ENCODE measurements around the gene CCL1. TPM values are rescaled to one million over a fixed set of nuclear protein-coding genes. Genes with fewer than 3 reads are reported as not detected.

Gene CCL1
- total and polyA plus RNA-seq, 8 donors, result not detected

- Histone ChIP-seq H3K27me3 (peaks cover 0 to 34% (median 0%) of the 10 kb centered on the region in 3 donors), H3K4me3 (no peak overlapping the region), H3K36me3 (no peaks in the 10 kb centered on the region), H3K4me1 (no peaks in the 10 kb centered on the region), H3K27ac (no peak overlapping the region), H3K9me3 (no peaks in the 10 kb centered on the region)
- WGBS, 5 donors, result 65 to 73% (median 71%) methylated on average over 8 to 11 of the region's 11 CpGs
- intact Hi-C loops (cut with DNase I; ENCODE audit: low total_unique reads), result loop anchor here (5.0 kb wide), 1 partner anchor 158 kb away; no protein-coding TSS in a partner anchor
- TF ChIP-seq POLR2A (IDR thresholded peaks at IDR 0.05) (no peak), CTCF (IDR thresholded peaks at IDR 0.05) (no peak), EP300 (IDR thresholded peaks at IDR 0.05) (no peak), POLR2AphosphoS5 (IDR thresholded peaks at IDR 0.05) (no peak)
- DNase-seq, result no peak
Observed at GRCh38 chr17:34360601-34361270, 2.3 kb downstream of the CCL1 start.

GRCh38 chr17:34358631-34359030 lies 4.4 kb downstream of the CCL1 start:
- WGBS, 5 donors, result 86 to 100% (median 96%) methylated on average over 3 of the region's 3 CpGs
- Histone ChIP-seq H3K9me3 (peaks cover 0 to 3% (median 0%) of the 10 kb centered on the region in 4 donors), H3K4me3 (no peak overlapping the region), H3K27me3 (peaks cover 0 to 18% (median 0%) of the 10 kb centered on the region in 3 donors), H3K36me3 (no peaks in the 10 kb centered on the region), H3K4me1 (no peaks in the 10 kb centered on the region), H3K27ac (no peak overlapping the region)
- intact Hi-C loops (cut with DNase I; ENCODE audit: low total_unique reads), result no loop called here
- DNase-seq, result no peak
- no peak for TF ChIP-seq EP300 (IDR thresholded peaks at IDR 0.05)
- no peak for TF ChIP-seq POLR2A (IDR thresholded peaks at IDR 0.05)

- no peak for DNase-seq
- peaks cover 0 to 5% (median 0%) of the 10 kb centered on the region in 4 donors for H3K9me3 ChIP-seq
- intact Hi-C loops (cut with DNase I; ENCODE audit: low total_unique reads), result no loop called here
- no peak overlapping the region for H3K27ac ChIP-seq
- no peaks in the 10 kb centered on the region for H3K36me3 ChIP-seq
- 45 to 62% (median 53%) methylated on average over 2 of the region's 2 CpGs for whole genome bisulfite sequencing, 5 donors
- TF ChIP-seq POLR2A (IDR thresholded peaks at IDR 0.05) (no peak), POLR2AphosphoS5 (IDR thresholded peaks at IDR 0.05) (no peak), EP300 (IDR thresholded peaks at IDR 0.05) (no peak), CTCF (IDR thresholded peaks at IDR 0.05) (no peak)
- H3K27me3 ChIP-seq, result peaks cover 0 to 8% (median 0%) of the 10 kb centered on the region in 3 donors
- no peak overlapping the region for H3K4me3 ChIP-seq
- H3K4me1 ChIP-seq, result no peaks in the 10 kb centered on the region
Observed at GRCh38 chr17:34357398-34357797, 5.6 kb downstream of the CCL1 start.

- intact Hi-C loops (cut with DNase I; ENCODE audit: low total_unique reads), result no loop called here
- no peaks in the 10 kb centered on the region for H3K27me3 ChIP-seq
- TF ChIP-seq POLR2AphosphoS5 (IDR thresholded peaks at IDR 0.05) (no peak), EP300 (IDR thresholded peaks at IDR 0.05) (no peak), POLR2A (IDR thresholded peaks at IDR 0.05) (no peak), CTCF (IDR thresholded peaks at IDR 0.05) (no peak)
Observed at GRCh38 chr17:34356194-34356593, 6.8 kb downstream of the CCL1 start, which contains the start of gene CCL13. Gene CCL13 (plus strand): TSS chr17:34356480. CDS start chr17:34356527, 47 bp downstream.

GRCh38 chr17:34354637-34355036 lies 8.4 kb downstream of the CCL1 start:
- Histone ChIP-seq H3K9me3 (peaks cover 0 to 5% (median 0%) of the 10 kb centered on the region in 4 donors), H3K36me3 (no peaks in the 10 kb centered on the region), H3K27me3 (no peaks in the 10 kb centered on the region), H3K27ac (peak overlapping the region in 1 of 5 donors; percentile 15), H3K4me3 (no peak overlapping the region), H3K4me1 (no peaks in the 10 kb centered on the region)
- TF ChIP-seq EP300 (IDR thresholded peaks at IDR 0.05) (no peak), POLR2AphosphoS5 (IDR thresholded peaks at IDR 0.05) (no peak), CTCF (IDR thresholded peaks at IDR 0.05) (no peak), POLR2A (IDR thresholded peaks at IDR 0.05) (no peak)
- intact Hi-C loops (cut with DNase I; ENCODE audit: low total_unique reads), result no loop called here
- no peak for DNase-seq

More at GRCh38 chr17:34356194-34356593, 6.8 kb downstream of the CCL1 start, which contains the start of gene CCL13:
- Histone ChIP-seq H3K9me3 (peaks cover 0 to 5% (median 0%) of the 10 kb centered on the region in 4 donors), H3K4me1 (no peaks in the 10 kb centered on the region), H3K36me3 (no peaks in the 10 kb centered on the region), H3K4me3 (no peak within 1 kb of the TSS), H3K27ac (peak within 1 kb of the TSS in 2 of 5 donors; percentile 4 to 63)
- no peak for DNase-seq
- 82 to 95% (median 85%) methylated on average over 5 of the region's 5 CpGs for WGBS, 5 donors
